ENCODE measurements around the gene CAT. TPM values are rescaled to one million over a fixed set of nuclear protein-coding genes. Genes with fewer than 3 reads are reported as not detected.

Gene CAT
- total and polyA plus RNA-seq, 9 of the 15 experiments (the other 6 are each of a cell fraction or from before 2014, with no cell fraction given) = 86.7 to 183 (median 114) TPM

DNA sequence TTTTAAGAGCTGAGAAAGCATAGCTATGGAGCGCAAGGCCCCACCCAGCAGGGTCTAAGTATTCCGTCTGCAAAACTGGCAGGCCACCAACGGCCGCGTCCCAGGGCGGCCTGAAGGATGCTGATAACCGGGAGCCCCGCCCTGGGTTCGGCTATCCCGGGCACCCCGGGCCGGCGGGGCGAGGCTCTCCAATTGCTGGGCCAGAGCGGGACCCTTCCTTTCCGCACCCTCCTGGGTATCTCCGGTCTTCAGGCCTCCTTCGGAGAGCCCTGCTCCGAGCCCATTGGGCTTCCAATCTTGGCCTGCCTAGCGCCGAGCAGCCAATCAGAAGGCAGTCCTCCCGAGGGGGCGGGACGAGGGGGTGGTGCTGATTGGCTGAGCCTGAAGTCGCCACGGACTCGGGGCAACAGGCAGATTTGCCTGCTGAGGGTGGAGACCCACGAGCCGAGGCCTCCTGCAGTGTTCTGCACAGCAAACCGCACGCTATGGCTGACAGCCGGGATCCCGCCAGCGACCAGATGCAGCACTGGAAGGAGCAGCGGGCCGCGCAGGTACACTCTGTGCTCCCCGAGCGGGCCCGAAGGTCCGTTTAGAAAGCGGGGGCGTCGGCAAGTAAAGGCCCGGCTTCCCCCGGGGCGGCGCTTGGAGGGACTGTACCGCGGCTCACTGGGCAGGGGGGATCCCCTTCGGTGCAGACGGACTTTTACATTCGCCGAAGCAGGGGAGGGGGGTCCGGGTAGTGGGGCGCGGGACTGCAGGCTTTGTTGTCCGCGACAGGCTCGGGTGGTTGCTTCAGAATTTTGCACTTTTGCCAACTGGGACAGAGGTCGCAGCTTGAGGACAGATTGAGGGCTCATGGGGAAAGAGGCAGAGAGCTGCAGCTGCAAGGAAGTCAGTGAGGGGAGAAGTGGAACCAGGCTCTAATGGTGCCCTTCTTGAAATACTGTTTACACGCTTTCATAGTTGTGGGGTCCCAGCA lies at the start of gene CAT (continued):
- TF ChIP-seq, protein P1, sequence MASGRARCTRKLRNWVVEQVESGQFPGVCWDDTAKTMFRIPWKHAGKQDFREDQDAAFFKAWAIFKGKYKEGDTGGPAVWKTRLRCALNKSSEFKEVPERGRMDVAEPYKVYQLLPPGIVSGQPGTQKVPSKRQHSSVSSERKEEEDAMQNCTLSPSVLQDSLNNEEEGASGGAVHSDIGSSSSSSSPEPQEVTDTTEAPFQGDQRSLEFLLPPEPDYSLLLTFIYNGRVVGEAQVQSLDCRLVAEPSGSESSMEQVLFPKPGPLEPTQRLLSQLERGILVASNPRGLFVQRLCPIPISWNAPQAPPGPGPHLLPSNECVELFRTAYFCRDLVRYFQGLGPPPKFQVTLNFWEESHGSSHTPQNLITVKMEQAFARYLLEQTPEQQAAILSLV (tag; IDR thresholded peaks at IDR 0.05) = no peak
- TF ChIP-seq TSC22D4 (tag; IDR thresholded peaks at IDR 0.05) = no peak
- no peak for TF ChIP-seq MCM7 (IDR thresholded peaks at IDR 0.05)
- no peak for TF ChIP-seq ZNF584 (CRISPR knock-in tag; IDR thresholded peaks at IDR 0.05; ENCODE audit: low read depth)
- TF ChIP-seq, protein P2, sequence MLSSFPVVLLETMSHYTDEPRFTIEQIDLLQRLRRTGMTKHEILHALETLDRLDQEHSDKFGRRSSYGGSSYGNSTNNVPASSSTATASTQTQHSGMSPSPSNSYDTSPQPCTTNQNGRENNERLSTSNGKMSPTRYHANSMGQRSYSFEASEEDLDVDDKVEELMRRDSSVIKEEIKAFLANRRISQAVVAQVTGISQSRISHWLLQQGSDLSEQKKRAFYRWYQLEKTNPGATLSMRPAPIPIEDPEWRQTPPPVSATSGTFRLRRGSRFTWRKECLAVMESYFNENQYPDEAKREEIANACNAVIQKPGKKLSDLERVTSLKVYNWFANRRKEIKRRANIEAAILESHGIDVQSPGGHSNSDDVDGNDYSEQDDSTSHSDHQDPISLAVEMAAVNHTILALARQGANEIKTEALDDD (IDR thresholded peaks at IDR 0.05) = no peak
- no peak for TF ChIP-seq ZNF274 (IDR thresholded peaks at IDR 0.05; ENCODE audit: borderline replicate concordance, low read depth, low read length)
- TF ChIP-seq POLR2AphosphoS2 (IDR thresholded peaks at IDR 0.05; ENCODE audit: low read length) = no peak
- TF ChIP-seq RNF2 (IDR thresholded peaks at IDR 0.05) = peak; percentile 86
- TF ChIP-seq ETV5 (CRISPR knock-in tag; IDR thresholded peaks at IDR 0.05; ENCODE audit: low read depth) = peak; percentile 70
- TF ChIP-seq NR2C2 (CRISPR knock-in tag; IDR thresholded peaks at IDR 0.05) = peak; percentile 18; the same call in 1 of the 2 replicates
- 0 out of 2 replicates have a peak, but pooled peaks have one; percentile 12 for TF ChIP-seq NR2C2 (tag; IDR thresholded peaks at IDR 0.05)
- no peak for TF ChIP-seq ZNF408 (CRISPR knock-in tag; IDR thresholded peaks at IDR 0.05; ENCODE audit: low read depth)
- TF ChIP-seq ZNF696 (CRISPR knock-in tag; conservative IDR thresholded peaks at IDR 0.05) = no peak
- TF ChIP-seq RHOXF2B (CRISPR knock-in tag; conservative IDR thresholded peaks at IDR 0.05) = no peak
- TF ChIP-seq, protein P3, sequence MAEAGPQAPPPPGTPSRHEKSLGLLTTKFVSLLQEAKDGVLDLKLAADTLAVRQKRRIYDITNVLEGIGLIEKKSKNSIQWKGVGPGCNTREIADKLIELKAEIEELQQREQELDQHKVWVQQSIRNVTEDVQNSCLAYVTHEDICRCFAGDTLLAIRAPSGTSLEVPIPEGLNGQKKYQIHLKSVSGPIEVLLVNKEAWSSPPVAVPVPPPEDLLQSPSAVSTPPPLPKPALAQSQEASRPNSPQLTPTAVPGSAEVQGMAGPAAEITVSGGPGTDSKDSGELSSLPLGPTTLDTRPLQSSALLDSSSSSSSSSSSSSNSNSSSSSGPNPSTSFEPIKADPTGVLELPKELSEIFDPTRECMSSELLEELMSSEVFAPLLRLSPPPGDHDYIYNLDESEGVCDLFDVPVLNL (CRISPR knock-in tag; IDR thresholded peaks at IDR 0.05; ENCODE audit: low read depth) = no peak
- no peak for TF ChIP-seq ATF1 (CRISPR knock-in tag; IDR thresholded peaks at IDR 0.05)
- TF ChIP-seq ATF1 (tag; IDR thresholded peaks at IDR 0.05) = peak; percentile 78
- no peak; the same call in 1 of the 2 replicates for TF ChIP-seq SMAD3 (CRISPR knock-in tag; conservative IDR thresholded peaks at IDR 0.05)
- TF ChIP-seq ELF1 (tag; IDR thresholded peaks at IDR 0.05) = no peak
- peak; percentile 80 for TF ChIP-seq TAF7 (tag; IDR thresholded peaks at IDR 0.05)
- TF ChIP-seq HDGF (IDR thresholded peaks at IDR 0.05) = no peak
